Measurements from ENCODE around the gene RAB3IP.
"Not testable (repeated sequence)": the region's sequence is repeated elsewhere in the genome, so short reads cannot be mapped to it uniquely, and the experiment has no call there.

RAB3IP gene

GRCh38 chr12:69836015-69836414, 97.4 kb downstream of the RAB3IP start:
- no peak for DNase-seq

DNA sequence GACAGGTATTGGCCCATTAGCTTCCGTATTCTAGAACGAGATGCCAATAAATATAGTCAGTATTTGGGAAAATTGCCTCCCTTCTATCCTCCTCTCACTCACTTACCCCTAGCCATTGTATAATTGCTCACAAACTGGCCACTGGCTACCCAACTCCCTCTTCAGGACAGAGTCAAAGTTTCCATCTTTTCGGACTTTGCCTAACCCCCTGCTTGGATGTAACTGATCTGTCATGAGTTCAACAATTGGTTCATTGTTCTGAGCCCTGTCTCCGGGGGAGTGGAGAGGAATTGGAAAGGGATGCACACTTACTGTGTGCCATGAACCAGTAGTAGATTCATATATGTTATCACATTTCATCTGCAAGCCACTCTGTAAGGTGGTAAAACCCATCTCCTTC, 98.5 kb downstream of the RAB3IP start:
- no peak for DNase-seq

GRCh38 chr12:69837657-69838415, 99.2 kb downstream of the RAB3IP start:
- no peak for DNase-seq

GRCh38 chr12:69840727-69841126, 102.1 kb downstream of the RAB3IP start:
- DNase-seq = no peak

- DNase-seq = no peak
These were observed 104.9 kb downstream of the RAB3IP start for GRCh38 chr12:69843608-69844007.

GRCh38 chr12:69844416-69844815, 105.8 kb downstream of the RAB3IP start:
- no peak for DNase-seq

DNA sequence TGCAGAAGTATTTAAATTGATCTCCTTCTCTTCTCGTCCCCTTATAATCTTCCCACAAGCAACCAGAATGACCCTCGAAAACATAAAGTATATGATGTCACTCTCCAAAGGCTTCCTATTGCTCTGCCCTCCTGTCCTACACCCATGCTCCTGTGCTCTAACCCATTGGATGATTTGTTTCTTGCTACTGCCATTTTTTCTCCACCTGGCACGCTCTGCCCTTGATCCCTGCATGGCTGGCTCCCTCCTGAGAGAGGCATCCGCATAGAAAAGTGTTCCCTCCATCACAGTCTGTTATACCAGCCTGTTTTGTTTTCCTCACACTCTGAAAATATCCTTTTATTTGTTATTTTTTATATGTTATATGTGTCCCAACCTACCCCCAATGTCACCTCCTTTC, 106.2 kb downstream of the RAB3IP start:
- DNase-seq = no peak

GRCh38 chr12:69846976-69847375, 108.3 kb downstream of the RAB3IP start:
- DNase-seq = no peak

- no peak for DNase-seq
These were observed 113.3 kb downstream of the RAB3IP start for GRCh38 chr12:69851976-69852375.

GRCh38 chr12:69853176-69853961, 114.7 kb downstream of the RAB3IP start:
- not testable (repeated sequence) for DNase-seq

GRCh38 chr12:69866698-69867097, 128.0 kb downstream of the RAB3IP start:
- no peak for DNase-seq

DNA sequence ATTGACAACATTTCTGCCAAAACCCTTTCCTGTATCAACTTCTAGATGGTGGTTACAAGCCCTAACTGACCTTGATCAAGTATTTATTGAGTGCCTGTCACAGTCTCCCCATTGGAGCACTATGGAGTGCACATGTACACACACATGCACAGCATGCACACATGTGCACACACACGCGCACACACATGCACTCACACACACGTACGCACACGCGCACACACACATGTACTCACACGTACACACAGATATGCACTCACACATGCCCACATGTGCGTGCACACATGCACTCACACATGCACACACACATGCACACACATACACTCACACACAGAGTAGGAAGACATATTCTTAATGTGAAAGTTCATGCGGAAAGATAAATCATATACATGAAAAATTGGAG, 130.0 kb downstream of the RAB3IP start:
- DNase-seq = no peak

DNA sequence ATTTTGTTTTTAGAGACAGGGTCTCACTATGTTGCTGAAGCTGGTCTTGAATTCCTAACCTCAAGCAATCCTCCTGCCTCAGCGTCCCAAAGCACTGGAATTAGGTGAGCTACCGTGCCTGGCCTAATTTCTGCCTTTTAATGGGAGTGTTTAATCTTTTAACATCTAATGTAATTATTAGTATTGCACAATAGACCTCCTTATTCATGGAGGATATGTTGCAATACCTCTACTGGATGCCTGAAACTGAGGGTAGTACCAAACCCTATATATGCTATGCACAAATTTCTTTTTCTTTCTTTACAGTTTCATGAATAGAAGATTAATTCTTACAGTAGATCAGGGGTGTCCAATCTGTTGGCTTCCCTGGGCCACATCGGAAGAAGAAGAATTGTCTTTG, 134.1 kb downstream of the RAB3IP start:
- DNase-seq = no peak
